GM18519 (cell line): ENCODE results near the gene UBE2F.

Source experiments
- ATAC-seq: cut with Tn5 transposase; IDR thresholded peaks from one replicate; pipeline ENCODE4 v1.9.1; 2021; ENCODE audit warnings: mild to moderate bottlenecking, moderate library complexity; ENCODE audit not compliant: unreplicated experiment, low FRiP score

Gene UBE2F

DNA sequence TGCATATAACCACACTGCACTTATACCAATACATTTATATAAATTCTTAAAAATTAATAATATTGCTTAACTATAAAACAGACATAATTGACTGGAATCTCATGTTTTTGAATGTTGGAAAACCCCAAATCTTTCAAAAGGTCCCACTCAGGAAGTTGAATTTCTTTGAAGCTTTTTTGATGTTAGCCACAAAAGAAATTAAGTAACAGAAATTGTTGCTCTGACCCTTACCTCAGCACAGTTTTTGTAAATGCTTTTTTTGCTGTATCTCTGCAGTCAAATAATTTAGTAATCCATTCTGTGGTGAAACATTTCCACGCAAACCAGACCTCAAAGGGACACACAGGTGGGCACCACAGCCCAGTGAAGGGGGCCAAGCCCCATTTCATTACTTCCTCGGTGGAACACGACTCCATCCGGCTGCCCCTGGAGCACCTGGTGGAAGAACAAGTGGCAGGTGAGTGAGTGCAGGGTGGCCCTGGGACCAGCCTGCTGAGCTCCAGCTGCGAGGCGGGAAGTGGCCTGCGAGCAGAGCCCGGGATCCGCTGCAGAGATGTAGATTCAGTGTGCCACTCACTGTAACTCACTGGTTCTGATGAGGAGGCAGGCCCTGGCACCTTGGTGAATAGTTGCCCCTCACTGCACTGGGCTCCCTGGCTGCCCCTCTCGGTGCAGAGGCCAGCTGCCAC lies 102.4 kb downstream of the UBE2F start:
- no peak for ATAC-seq

DNA sequence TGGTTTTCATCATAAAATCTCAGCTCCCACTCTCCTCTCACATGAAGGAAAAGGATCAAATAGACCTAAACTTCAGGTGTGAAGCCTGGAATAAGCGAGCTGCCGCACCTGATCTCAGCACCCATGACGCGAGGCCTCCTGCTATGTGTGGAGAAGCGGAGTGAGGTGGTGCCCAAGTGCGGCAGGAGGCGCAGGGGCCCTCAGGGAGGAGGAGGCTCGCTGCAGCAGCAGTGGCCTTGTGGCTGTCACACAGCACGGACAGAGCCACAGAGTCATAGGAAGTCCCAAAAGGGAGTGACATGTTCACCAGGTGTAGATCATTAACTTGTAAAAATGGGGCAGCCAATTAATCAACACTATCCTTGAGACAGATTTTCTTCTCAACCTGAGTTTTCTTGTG lies 103.1 kb downstream of the UBE2F start:
- no peak for ATAC-seq

DNA sequence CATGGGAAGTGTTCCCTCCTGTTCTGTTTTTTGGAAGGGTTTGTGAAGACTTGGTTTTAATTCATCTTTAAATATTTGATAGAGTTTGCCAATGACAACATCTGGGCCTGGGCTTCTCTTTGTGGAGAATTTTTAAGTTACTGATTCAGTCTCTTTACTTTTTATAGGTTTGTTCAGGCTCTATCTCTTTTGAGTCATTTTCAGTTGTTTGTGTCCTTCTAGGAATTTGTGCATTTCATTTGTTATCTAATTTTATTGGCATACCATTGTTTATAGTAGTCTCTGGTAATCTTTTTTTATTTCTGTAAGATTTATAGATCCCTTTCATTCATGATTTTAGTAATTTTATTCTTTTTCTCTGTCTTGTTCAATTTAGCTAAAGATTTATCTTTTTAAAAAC lies 108.6 kb downstream of the UBE2F start:
- no peak for ATAC-seq

DNA sequence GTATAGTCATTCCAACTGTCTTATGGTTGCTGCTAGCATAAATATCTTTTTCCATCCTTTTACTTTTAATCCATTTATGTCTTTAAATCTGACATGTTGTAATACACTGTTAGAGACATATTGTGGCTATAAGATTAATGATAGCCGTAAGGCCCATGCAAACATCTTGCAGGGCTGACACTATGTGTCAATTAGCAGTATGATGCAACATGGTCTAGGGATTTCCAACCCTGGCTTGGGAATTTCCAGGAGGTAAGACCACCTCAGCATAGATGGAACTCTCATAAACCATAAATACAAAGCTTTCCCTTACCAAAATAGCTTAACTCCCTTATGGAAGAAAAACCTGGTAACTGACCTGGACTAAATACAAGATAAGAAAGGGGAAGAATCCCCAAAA lies 110.5 kb downstream of the UBE2F start:
- no peak for ATAC-seq

DNA sequence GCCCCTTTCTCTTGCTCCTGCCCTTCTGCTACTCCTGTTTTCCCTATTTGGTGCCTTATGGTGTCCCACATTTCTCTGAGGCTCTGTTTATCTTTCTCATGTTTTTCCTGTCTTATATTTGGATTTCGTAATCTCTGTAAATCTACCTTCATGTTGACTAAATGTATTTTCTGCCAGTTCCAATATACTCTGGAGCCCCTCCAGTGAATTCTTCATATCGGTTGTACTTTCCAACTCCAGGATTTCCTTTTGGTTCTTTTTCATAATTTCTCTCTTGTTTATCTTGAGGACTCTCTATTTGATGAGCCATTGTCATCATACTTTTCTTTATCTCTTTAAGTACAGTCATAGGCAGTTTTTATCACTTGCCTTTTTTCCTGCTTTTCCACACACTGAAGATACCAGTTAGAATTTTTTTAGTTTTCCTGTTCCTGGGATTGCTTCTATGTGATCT lies 113.1 kb downstream of the UBE2F start:
- no peak for ATAC-seq

DNA sequence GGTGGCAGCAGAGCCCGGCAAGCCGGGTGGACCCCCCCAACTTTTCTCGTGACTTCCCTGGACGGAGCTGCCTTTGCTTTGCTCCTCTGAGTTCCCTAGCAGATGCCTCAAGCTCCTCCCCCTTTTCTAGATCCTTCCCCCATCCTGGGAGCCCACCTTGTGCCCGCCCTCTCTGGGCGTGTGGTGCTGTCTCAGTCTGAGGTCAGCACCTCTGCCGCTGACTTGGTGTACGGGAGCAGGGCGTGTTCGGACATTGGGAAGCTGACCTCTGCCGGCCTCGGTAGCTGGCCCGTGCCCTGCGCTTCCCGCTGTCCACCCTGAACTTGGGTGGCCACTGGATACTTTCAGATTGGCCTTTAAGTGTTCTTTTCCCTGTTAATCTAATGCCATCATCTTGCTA lies 113.7 kb downstream of the UBE2F start:
- no peak for ATAC-seq

DNA sequence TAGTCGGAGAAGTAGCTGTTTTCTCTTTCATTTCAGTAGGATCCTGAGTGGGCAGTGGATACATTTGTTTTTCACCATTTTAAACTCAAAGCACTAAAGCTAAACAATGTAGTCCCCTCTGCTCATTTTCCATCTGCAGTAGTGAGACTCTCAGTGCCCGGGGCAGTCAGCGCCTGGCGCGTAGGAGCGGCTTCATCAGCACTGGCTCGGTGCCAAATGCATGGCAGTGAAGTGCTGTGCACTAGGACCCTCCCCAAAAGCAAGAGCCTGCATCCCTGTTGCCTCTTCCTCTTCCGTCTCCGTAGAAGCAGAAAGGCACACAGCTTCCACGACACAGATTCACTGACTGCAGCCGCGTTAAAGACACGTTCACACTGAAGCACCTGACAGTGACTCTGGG lies 114.3 kb downstream of the UBE2F start:
- ATAC-seq, result no peak

DNA sequence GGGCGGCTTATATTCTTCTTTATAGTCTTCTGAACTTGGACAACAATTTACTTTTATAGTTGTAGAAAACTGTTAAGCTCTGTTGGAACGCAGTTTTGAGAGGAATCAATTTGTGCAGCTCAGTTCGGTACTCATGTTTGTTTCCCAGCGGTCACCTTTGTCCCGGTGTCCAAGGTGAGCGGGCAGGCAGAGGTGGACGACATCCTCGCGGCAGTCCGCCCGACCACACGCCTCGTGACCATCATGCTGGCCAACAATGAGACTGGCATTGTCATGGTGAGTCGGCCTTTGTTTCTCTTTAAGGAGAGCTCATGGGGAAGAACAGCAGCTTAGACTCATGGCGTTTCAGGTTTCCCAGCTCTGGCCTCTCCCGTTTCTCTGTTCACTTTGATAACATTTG lies 114.7 kb downstream of the UBE2F start:
- no peak for ATAC-seq

DNA sequence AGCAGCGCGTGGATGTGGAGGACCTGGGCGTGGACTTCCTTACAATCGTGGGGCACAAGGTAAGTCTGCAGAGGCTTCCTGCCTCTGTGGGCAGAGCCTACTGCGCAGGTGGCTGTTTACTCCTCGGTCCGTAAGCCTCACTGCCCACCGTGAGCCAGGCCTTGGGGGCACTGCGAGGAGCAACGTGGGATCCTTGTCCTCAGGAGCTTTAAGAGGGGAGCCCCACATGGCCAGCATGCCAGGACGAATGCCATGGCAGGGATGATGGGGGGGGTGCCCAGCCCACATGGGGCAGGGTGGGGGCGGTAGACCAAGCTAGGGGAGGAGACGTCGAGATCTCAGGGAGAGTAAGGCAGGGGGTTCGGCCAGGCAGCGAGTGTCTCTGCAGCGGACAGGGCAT lies 115.3 kb downstream of the UBE2F start:
- ATAC-seq, result no peak

DNA sequence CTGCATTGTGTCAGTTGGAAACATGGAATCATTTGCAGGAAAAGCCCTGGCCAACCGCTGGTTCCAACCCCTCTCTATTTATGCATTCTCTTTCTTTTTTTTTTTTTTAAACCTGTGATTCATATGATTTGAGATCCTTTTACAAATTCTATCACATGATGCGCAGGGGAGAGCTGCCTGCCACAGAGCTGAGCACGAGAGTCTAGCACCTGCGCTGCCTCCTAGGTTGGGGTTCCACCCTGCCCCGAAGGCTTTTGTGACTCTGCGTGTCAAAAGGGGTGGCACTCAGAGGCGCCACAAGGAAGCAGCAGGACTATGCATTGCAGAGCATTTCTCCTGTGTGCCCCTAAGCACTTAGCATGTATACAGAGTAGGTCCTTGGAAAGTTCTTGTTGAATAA lies 116.0 kb downstream of the UBE2F start:
- no peak for ATAC-seq

DNA sequence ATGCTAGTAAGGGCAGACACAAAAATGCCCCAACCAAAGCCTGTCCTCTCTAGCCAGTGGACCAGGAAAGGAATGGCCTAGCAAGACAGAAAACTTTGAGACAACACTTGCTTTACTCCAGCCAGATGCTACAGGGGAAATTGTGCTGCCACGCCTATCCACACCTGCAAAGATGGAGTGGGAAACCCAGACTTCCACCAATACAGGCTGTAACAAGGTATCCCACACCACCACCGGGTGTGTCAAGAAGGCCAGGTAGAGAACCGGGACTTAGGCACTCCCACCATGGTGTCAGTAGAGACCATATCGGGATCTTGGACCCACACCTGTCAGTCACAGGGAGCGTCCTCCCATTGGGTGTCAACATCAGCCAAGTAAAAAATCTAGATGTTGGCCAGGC lies 117.1 kb downstream of the UBE2F start:
- no peak for ATAC-seq

DNA sequence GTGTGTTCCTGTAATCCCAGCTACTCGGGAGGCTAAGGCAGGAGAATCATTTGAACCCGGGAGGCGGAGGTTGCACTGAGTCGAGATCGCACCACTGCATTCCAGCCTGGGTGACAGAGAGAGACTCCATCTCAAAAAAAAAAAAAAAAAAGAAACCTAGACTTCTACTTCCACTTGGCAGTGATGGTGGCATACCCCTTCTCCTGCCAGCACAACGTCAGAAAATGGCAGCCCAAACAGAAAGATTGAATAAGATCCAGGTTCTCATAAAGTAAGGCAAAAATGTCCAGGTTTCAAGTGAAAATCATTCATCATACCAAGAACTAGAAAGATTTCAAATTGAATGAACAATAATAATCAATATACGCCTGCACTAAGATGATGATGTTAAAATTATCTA lies 117.9 kb downstream of the UBE2F start:
- ATAC-seq, result no peak

DNA sequence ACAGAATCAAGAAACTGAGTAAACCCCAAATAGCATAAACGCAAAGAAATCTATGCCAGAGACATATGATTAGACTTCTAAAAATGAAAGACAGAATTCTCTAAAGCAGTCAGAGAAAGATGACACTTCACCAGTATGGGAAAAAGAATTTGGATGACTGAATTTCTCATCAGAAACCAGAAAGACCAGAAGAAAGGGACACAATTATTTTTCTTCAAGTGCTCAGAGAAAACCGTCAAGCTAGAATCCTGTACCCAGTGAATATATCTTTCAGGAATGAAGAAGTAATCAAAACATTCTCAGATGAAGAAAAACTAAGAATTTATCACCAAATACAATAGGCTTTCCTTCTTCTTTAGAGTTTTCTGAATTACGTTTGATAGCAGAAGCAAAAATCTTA lies 119.1 kb downstream of the UBE2F start:
- no peak for ATAC-seq

DNA sequence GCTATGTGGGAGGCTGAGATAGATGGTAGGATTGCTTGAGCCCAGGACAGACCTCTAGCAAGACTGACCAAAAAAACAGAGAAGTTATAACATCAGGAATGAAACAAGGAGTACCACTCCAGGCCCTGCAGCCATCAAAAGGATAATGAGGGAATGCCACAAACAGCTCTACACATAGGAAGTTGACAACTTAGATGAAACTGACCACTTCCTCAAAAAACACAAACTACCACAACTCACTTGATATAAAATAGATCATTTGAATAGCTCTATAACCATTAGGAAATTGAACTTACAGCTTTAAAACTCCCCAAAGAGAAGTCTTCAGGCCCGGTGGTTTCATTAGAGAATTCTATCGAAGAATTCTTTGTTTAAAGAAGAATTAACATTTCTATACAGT lies 120.4 kb downstream of the UBE2F start:
- no peak for ATAC-seq

DNA sequence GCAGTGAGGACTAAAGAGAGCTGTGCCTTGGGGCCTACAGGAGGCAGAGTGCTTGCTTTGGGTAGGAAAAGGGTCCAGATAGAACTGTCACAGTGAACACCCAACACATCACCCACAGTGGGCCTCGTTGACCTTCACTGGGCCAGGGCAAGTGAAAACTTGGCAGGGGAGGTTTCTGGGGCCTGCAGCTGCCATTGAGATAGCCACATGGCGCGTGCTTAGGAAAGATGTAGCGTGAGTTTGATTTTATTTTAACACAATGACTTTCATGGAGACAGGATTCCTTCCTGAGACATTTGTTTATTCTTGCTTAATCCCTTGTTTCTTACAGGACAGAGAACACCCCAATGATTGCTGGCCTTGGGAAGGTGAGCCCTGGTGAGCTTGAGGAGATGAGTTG lies 124.1 kb downstream of the UBE2F start:
- no peak for ATAC-seq

DNA sequence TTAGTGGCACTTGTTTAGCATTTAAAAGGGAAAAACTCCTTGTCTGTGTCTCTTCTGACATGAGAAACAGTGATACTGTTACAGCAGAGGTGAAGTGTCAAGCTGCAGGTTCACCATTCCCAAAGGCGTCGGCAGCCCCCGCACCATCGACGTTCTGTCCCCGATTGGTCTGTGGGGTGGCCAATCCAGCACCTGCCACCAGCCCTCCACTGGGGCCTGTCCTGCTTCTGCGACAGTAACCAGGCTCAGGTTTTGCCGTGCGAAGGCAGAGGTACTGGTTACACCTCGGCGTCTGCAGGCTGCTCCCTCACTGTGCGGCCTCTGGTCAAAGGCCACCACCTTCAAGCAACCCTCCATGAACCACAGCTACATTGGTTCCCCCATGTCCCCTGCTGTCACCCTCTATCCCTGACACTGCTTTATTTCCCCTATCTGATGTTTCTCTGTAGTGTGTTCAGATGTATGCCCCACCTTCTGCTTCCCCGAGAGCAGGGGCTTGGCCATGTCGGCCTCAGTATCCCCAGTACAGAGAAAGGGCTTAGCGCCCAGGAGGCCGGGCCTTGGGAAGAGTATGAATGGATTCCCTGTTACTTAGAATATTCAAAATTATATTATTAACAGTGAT lies 124.7 kb downstream of the UBE2F start:
- no peak for ATAC-seq
